PC-9 (cell line): Measurements from ENCODE around the gene CERKL.

Source experiments
- CTCF ChIP-seq: fragments of 200-600 bp; sonication (generic); conservative IDR thresholded peaks from 2 replicates; pipeline ENCODE4 v1.6.1; 2017; ENCODE audit warnings: mixed run types, antibody characterized with exemption, mild to moderate bottlenecking, moderate library complexity
- EZH2 ChIP-seq: fragments of 200-600 bp; sonication (generic); IDR thresholded peaks from 2 replicates; pipeline ENCODE4 v1.8.0; 2017; ENCODE audit warnings: antibody characterized with exemption, low read depth

- TF ChIP-seq CTCF, result no peak
- no peak for TF ChIP-seq EZH2
Measured at GRCh38 chr2:181646415-181646987, 10.4 kb downstream of the CERKL start.
